SK-N-SH (cell line): ENCODE results near the gene R3HDM4. TPM values are rescaled to one million over a fixed set of nuclear protein-coding genes. Genes with fewer than 3 reads are reported as not detected.

Source experiments
- CHD2 ChIP-seq: fragments of 150-350 bp; IDR thresholded peaks from 2 replicates; pipeline ENCODE4 v1.6.1; 2018; ENCODE audit warnings: low read length; ENCODE audit not compliant: partially characterized antibody
- CTCF ChIP-seq: fragments of 200-600 bp; sonication (generic); IDR thresholded peaks from 2 replicates; pipeline ENCODE4 v1.6.1; 2017; ENCODE audit warnings: antibody characterized with exemption, mild to moderate bottlenecking, moderate library complexity
- EP300 ChIP-seq, 2 experiments: IDR thresholded peaks; 2 replicates each; pipeline versions ENCODE4 v1.4.0 to v1.6.1; 2012; ENCODE audit warnings: borderline replicate concordance in 1 of 2, low read depth in 1 of 2, low read length in 1 of 2
- FOXJ3 ChIP-seq: sonication (generic); formaldehyde crosslinking; IDR thresholded peaks from 2 replicates; pipeline ENCODE4 v1.5.1; 2020; ENCODE audit warnings: mild to moderate bottlenecking, missing genetic modification reagents
- IRF3 ChIP-seq: fragments of 150-350 bp; IDR thresholded peaks from 2 replicates; pipeline ENCODE4 v1.6.1; 2016; ENCODE audit warnings: mild to moderate bottlenecking, low read depth, low read length
- REST ChIP-seq: IDR thresholded peaks from 2 replicates; pipeline ENCODE4 v1.6.1; 2012; ENCODE audit warnings: mild to moderate bottlenecking, low read depth, low read length, moderate library complexity
- SIN3A ChIP-seq: IDR thresholded peaks from 2 replicates; pipeline ENCODE4 v1.6.1; 2012; ENCODE audit warnings: low read depth, mild to moderate bottlenecking, low read length, moderate library complexity, borderline replicate concordance
- TAF1 ChIP-seq: IDR thresholded peaks from 2 replicates; pipeline ENCODE4 v1.6.1; 2012; ENCODE audit warnings: low read depth, mild to moderate bottlenecking, low read length, moderate library complexity, borderline replicate concordance
- TEAD4 ChIP-seq: IDR thresholded peaks from 2 replicates; pipeline ENCODE4 v1.4.0; 2012; ENCODE audit warnings: mild to moderate bottlenecking, borderline replicate concordance; ENCODE audit not compliant: insufficient read depth
- polyA plus RNA-seq, 3 experiments: library from polyadenylated mRNA; depleted of rRNA; stranded (reverse); fragments of >200 nt; gene quantifications; 2 replicates each; pipeline ENCODE4 v1.2.3, GENCODE V29; 2012

Gene R3HDM4
- polyA plus RNA-seq, 1 of the 3 experiments (the other 2 are of a cell fraction) = 39.2 TPM

GRCh38 chr19:932648-933552 lies 19.9 kb upstream of the R3HDM4 start (continued):
- peak; percentile 65; the same call in 1 of the 2 replicates for TF ChIP-seq REST
- no peak for TF ChIP-seq FOXJ3 (CRISPR knock-in tag)
- TF ChIP-seq TAF1 = peak; percentile 24; the same call in 1 of the 2 replicates
- peak in 1 of 2 experiments; percentile 85; a peak in 2 of 4 replicates for TF ChIP-seq EP300 (IDR thresholded peaks at IDR 0.05; ENCODE audit: borderline replicate concordance in 1 of 2, low read depth in 1 of 2, low read length in 1 of 2)
- TF ChIP-seq IRF3 = no peak
- peak; percentile 93 for TF ChIP-seq TEAD4
- peak; percentile 66; the same call in 1 of the 2 replicates for TF ChIP-seq SIN3A
- peak; percentile 66 for TF ChIP-seq CHD2
- TF ChIP-seq CTCF = no peak
- TF ChIP-seq, all 33 proteins: peak for 15
